GM21447 (cell line): Measurements from ENCODE around the gene GPR156.

Experiments
- ATAC-seq: cut with Tn5 transposase; IDR thresholded peaks from one replicate; pipeline ENCODE4 v1.9.1; 2021; ENCODE audit not compliant: unreplicated experiment

The GPR156 gene

DNA sequence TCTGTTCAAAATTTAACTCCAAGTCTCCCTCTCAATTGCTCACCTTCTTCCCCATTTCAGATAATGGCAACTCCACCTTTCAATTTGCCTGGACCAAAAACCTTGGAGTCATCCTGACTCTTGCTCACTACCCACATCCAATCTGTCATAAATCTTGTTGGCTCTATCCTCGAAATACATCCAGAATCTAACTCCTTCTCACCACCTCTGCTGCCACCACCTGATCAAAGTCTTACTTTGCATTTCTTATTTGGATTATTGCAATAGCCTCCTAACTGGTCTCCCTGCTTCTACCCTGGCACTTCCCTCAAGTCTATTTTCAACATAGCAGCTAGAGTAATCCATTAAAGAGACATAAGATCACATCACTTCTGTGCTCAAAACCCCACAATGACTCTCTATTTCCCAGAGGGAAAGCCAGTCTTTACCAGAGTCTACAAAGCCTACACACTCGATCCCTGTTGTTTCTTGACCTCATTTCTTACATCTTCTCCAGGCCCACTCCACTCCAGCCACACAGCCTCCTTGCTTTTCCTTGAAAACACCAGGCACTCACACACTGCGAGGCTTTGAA lies 86.6 kb downstream of the GPR156 start:
- ATAC-seq, result no peak

DNA sequence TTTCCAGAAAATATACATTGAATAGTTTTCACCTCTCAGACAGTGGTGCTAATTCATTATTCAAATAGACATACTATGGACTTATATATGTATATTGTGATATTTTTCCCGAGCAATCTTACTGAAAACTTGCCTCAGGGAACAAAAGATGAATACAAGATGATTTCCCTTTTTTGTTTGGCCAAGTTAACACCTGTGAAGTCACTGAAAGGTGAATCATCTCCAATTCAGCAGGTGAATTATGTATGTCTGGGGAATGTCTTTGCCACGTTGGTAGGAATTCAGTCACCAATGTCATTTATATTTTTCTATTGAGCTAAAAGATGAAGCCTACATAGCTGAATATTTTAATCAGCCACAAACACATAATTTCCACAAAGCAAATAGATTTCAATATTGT lies 88.2 kb downstream of the GPR156 start:
- no peak for ATAC-seq

DNA sequence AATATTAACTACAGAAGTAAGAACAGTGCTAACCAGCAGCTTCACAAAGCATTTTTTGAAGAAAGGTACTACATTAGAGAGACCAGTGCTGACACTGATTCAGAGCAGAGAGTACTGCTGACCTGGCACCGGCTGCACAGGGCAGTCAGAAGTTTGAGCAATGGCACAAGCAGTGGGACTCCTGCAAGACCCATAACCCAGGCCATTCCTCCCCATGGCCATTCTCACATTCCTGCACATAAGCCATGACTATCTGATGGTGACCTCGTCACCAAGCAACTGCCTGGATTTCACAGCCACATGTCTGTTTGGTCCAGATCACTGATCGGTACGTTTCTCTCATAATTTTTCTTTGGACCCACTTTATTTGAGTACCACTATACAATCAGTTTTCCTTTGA lies 88.7 kb downstream of the GPR156 start:
- ATAC-seq, result no peak

GRCh38 chr3:120193554-120193953 lies 91.5 kb downstream of the GPR156 start:
- no peak for ATAC-seq

DNA sequence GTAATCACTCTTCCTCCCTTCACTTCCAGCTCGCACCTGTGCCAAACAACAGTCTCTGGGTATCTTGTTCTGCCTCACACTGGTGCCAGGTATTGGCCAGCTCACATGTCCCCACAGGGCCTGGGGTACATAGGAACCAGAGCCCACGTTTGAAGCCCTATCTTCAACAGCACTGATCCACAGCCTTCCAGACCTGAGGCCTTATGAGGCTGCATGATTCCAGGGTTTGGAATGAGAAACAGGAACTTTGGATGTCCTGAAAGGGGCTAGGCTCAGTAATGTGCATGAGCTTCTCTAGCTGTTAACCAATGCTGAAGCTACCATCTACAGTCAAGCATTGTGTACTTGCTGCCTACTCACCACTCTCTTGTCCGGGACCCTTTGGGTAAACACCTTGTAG lies 92.4 kb downstream of the GPR156 start:
- ATAC-seq, result no peak

DNA sequence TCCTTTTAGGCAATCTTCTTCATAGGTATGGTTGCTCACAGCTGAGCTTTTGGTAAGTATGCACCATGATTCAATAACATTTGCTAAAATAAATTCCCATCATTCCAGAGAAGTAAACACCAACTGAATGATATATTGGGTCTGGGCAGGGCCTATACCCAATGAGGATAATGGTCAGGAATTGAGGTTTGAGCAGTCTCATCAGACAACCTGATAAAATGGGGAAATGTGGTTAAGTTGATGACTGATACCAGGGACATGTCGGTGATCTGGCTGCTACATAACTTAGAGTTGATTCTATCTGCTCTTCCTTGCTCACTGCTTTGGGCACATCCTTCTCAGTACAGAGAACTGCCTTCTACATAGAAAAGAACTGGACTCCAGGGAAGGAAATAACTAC lies 92.9 kb downstream of the GPR156 start:
- no peak for ATAC-seq

- no peak for ATAC-seq
These were observed 102.2 kb downstream of the GPR156 start for GRCh38 chr3:120182613-120183511.

DNA sequence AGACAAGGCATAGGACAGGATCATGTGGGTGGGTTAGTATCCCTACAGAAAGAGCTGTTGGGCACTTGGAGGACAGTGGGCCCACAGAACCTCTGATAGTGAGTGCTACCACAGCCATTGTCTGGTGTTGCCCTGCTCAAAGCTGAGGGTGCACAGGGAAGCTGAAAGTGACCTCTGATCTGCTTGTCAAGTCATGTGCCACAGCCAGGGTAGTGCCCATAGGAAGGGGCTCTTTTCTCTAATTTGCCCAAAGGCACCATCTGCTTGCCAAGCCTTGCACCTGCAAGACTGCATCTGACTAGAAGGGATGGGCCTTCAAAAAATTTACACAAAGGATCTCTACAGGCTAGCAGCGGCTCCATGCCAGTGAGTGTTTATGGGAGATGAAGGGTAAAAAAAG lies 103.4 kb downstream of the GPR156 start:
- no peak for ATAC-seq

DNA sequence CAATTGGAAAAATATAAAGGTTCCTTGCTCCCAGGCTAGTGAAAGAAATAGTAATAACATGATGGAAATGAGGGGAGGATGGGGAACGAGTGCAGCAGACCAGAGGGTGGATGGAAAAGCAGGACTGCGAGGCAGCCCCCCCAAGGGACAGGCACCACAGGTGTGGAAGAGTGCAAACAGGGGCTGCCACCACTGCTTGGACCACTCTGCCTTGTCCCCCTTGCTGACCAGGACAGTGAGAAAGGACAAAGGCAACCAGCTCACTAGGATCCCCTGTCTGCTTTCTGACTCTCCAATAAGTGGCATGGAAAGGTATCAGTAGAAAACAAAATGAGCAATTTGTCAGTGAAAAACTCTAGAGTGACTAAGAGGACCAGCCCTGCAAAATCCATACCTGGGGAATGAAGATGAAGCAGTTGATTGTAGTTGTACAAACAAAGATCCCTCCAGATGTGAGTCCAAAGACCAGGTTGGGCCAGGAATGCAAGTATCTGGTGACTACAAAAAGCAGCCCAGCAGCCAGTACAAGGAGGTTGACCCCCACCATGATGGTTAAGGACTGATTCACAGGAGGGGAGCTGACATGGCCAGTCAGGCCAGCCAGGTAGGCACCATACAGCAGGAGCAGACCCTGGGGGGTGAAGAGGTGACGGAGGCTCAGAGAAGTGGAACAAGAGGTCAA lies 104.2 kb downstream of the GPR156 start:
- ATAC-seq, result no peak

- no peak for ATAC-seq
These were observed 107.2 kb downstream of the GPR156 start for GRCh38 chr3:120177707-120178306.

DNA sequence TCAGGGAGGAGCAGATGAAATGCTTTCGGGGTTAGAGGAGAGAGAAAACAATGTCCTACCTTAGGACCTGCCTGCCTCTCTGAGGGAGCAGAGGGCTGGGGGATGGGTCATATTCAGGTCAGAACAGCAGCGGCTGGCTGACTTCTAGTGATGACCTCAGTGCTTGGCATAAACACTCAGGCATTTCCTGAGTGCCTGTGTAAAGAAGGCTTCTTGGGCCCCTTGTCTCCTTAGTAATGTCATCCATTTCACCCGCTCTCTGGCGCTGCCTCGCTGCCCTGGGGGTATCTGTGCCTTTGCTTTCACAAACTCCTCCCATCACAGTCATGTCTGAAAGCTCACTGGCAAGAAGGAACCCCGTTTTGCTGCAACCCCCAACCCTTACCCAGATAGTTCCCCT lies 107.9 kb downstream of the GPR156 start:
- ATAC-seq, result no peak

DNA sequence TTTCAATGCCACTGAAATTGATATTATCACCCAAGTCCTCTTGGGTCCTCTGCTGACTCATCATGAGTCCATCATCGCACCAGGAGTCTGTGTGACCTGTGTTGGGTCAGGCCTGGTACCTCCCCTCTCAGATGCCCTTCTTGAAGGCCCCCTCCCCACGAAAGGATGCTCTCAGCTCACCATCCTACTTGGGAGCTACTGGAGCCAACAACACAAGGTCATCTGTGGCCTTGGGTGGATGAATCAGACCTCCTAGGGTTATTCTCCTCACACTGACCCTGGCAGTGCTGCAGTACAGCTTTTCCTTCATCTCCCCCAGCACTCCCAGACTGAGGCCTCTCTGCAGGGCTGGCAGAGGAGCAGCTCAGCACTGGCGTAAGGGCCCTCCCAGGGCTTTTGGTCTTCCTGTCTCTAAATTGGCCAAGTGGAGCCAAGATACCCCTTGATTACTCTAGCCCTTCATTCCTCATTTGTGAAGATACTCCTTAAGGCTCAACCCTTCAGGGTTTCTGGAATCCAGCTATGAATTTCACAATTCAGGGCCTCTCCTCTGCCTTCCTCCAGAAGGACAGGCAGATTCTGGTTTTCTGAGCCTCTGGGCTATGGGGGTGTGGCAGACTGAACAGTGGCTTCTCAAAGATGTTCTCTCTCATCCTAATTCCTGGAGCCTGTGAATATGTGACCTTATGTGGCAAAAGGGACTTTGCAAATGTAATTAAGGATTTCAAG lies 110.0 kb downstream of the GPR156 start:
- no peak for ATAC-seq

DNA sequence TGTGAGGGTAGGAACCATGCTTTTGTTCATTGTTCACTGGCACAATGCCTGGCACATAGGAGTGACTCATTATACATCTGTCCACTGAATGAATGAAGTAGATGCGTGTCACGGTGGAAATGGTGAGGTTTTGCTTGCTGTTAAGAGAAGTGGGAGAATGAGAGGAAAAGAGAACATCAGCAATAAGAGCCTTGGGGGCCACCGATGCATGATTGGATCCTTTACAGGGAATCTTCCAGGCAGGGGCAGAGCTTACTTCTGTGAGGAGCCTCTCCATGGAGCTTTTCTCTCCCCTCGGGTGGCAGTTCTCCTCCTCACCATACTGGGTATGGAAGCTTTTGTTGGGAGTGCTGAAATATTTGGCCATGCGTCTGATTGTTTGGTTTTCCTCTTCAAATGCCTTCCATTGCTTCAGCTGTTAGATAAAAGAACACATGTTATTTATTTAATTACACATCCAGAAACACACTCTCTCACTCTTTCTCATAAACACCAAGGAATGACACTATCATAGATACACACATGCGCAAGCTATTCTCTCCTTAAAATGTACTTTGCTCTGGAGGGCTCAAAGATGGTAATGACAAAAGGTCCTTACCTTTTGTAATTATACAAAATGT lies 111.9 kb downstream of the GPR156 start:
- ATAC-seq, result no peak

DNA sequence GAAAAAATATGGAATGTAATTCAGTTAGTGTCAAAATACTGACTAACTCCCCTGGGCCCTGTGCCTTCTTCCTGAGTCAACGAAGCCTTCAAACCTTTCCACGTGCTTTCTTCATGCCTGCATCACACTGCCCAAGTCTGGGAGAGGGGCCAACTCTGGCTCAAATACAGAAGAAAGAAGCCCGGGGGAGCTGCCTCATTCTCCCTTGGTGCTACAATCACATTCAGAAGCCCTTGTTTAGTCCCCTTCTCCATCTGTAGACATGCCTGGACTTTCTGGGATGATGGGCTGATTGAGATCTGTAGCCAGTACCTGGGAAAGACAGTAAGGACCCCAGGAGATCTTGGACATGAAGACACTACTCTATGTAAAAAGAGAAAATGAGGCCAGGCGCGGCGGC lies 113.0 kb downstream of the GPR156 start:
- no peak for ATAC-seq

DNA sequence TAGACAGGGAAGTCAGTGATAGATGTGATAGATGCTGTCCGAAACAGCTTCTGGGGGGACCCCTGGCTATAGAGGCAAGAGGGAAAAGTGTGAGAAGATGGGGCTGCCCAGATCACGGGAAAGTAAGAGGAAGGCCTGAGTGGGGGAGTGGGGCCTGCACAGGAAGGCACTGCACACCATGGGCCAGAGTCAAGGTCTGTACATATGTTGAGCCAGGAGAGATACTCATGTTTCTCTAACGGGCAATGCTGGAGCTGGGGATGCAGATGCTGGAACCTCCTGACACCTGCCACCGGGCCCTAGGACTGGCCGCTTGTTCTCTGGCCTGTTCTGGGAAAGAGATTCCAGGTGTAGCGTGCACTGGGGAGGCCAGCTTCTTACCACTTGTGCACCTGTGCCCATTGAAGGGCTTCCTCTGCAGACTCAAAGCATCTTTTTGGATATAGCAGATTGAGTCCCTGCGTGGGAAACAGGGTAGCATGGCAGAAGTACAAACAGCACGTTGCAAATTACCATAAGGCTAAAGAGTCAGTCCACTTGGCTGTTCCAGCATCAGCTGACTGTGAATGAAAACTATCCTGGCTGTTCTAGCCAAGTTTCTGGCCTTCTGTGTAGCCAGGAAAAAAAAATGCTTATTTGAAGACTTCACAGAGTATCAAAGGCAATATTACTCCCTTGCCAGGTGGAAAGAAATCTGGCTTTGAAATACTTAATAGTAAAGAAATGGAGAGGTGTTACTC lies 113.7 kb downstream of the GPR156 start:
- ATAC-seq, result no peak

- ATAC-seq, result no peak
These were observed 114.8 kb downstream of the GPR156 start for GRCh38 chr3:120170223-120170622.

DNA sequence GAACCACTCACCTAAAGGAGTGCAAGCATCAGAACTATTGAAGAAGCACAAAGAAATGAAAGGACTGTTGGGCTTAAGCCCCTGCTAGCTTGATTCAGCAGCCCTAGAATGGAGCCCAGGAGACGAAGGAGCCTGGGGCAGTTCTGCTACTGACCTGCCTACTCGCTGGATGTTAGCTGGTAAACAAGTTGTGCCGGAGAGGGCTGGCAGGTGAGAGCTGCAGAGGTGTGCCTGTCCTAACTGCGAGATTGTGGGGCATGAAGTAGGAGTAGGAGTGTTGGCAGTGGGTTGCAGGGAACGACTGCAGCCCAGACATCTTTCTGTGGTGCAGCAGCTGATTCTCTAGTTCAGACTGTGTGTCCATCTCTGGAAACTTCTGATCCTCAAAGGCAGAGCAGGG lies 115.6 kb downstream of the GPR156 start:
- no peak for ATAC-seq

DNA sequence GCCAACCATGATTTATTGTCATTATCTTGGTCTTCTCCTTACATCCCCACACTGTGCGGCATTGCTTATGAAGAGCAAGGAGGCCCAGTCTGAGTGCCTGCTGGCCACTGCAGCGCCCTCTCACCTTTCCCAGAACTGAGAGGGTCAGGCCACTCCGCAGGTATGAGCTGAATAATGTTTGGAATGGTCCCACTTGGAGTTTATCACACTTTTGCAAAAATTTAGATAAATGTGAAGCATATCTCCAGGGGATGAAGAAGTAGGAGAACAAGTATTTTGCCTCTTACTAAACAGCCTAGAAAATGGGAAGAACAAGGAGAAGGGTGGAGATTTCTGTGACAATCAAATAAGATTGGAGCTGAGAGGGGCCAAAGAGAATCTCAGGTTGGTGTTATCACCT lies 116.4 kb downstream of the GPR156 start:
- ATAC-seq, result no peak

GRCh38 chr3:120168038-120168437 lies 117.0 kb downstream of the GPR156 start:
- ATAC-seq, result no peak

GRCh38 chr3:120167488-120167887 lies 117.5 kb downstream of the GPR156 start:
- no peak for ATAC-seq
